ENCODE measurements around the gene RPS6KA2. TPM values are rescaled to one million over a fixed set of nuclear protein-coding genes. Genes with fewer than 3 reads are reported as not detected.

Gene RPS6KA2
- total RNA-seq, 4 donors from 2014 or later = 52.1 to 84.8 (median 58.7) TPM

GRCh38 chr6:166438211-166438861, 188.7 kb downstream of the RPS6KA2 start:
- no peak for DNase-seq (ENCODE audit: low spot score)
- no peak for ATAC-seq (ENCODE audit: low FRiP score)
- TF ChIP-seq CTCF (IDR thresholded peaks at IDR 0.05) = no peak

- no peak for TF ChIP-seq CTCF (IDR thresholded peaks at IDR 0.05)
- no peak for ATAC-seq (ENCODE audit: low FRiP score)
- no peak for DNase-seq (ENCODE audit: low spot score)
These were observed 189.4 kb downstream of the RPS6KA2 start for GRCh38 chr6:166437661-166438060.

GRCh38 chr6:166436195-166437139, 190.6 kb downstream of the RPS6KA2 start:
- TF ChIP-seq CTCF (IDR thresholded peaks at IDR 0.05) = no peak
- ATAC-seq (ENCODE audit: low FRiP score) (no peak), DNase-seq (ENCODE audit: low spot score) (no peak)

GRCh38 chr6:166435574-166435973, 191.5 kb downstream of the RPS6KA2 start:
- TF ChIP-seq CTCF (IDR thresholded peaks at IDR 0.05) = no peak
- no peak for DNase-seq (ENCODE audit: low spot score)
- no peak for ATAC-seq (ENCODE audit: low FRiP score)

GRCh38 chr6:166434336-166434735, 192.7 kb downstream of the RPS6KA2 start:
- DNase-seq (ENCODE audit: low spot score) = no peak
- TF ChIP-seq CTCF (IDR thresholded peaks at IDR 0.05) = no peak
- ATAC-seq (ENCODE audit: low FRiP score) = no peak

GRCh38 chr6:166433096-166433495, 194.0 kb downstream of the RPS6KA2 start:
- ATAC-seq (ENCODE audit: low FRiP score) (no peak), DNase-seq (ENCODE audit: low spot score) (no peak)
- TF ChIP-seq CTCF (IDR thresholded peaks at IDR 0.05) = no peak

Data from omental fat pad (tissue), 4 donors.